PFSK-1 (cell line): ENCODE results near the gene PDE6D.

Source experiments
- FOXP2 ChIP-seq: optimal IDR thresholded peaks from 2 replicates; pipeline ENCODE3; 2011; ENCODE audit warnings: borderline replicate concordance, control low read depth, inconsistent platforms; ENCODE audit not compliant: insufficient read depth; ENCODE audit errors: extremely low read length, extremely low read depth
- POLR2AphosphoS5 ChIP-seq: IDR thresholded peaks from 2 replicates; pipeline ENCODE4 v1.6.1; 2012; ENCODE audit warnings: low read depth, mild to moderate bottlenecking, control low read depth, low read length, moderate library complexity
- SIN3A ChIP-seq: IDR thresholded peaks from 2 replicates; pipeline ENCODE4 v1.6.1; 2012; ENCODE audit warnings: mild to moderate bottlenecking, low read length, moderate library complexity, borderline replicate concordance; ENCODE audit not compliant: insufficient read depth
- TAF1 ChIP-seq: IDR thresholded peaks from 2 replicates; pipeline ENCODE4 v1.6.1; 2012; ENCODE audit warnings: low read length, control low read depth, borderline replicate concordance; ENCODE audit not compliant: insufficient read depth
- TF ChIP-seq, protein P1 (sequence below), 2 experiments: IDR thresholded peaks; 2 replicates each; pipeline versions ENCODE4 v1.6.1 to v1.8.0; 2011 to 2012; ENCODE audit warnings: low read depth in 2 of 2, low read length in 2 of 2, control low read depth in 1 of 2, inconsistent platforms in 1 of 2, mild to moderate bottlenecking in 1 of 2, moderate library complexity in 1 of 2; ENCODE audit not compliant: insufficient read depth in 1 of 2

GRCh38 chr2:231769170-231770136 is 11.6 kb downstream of the PDE6D start:
- TF ChIP-seq, protein P1, sequence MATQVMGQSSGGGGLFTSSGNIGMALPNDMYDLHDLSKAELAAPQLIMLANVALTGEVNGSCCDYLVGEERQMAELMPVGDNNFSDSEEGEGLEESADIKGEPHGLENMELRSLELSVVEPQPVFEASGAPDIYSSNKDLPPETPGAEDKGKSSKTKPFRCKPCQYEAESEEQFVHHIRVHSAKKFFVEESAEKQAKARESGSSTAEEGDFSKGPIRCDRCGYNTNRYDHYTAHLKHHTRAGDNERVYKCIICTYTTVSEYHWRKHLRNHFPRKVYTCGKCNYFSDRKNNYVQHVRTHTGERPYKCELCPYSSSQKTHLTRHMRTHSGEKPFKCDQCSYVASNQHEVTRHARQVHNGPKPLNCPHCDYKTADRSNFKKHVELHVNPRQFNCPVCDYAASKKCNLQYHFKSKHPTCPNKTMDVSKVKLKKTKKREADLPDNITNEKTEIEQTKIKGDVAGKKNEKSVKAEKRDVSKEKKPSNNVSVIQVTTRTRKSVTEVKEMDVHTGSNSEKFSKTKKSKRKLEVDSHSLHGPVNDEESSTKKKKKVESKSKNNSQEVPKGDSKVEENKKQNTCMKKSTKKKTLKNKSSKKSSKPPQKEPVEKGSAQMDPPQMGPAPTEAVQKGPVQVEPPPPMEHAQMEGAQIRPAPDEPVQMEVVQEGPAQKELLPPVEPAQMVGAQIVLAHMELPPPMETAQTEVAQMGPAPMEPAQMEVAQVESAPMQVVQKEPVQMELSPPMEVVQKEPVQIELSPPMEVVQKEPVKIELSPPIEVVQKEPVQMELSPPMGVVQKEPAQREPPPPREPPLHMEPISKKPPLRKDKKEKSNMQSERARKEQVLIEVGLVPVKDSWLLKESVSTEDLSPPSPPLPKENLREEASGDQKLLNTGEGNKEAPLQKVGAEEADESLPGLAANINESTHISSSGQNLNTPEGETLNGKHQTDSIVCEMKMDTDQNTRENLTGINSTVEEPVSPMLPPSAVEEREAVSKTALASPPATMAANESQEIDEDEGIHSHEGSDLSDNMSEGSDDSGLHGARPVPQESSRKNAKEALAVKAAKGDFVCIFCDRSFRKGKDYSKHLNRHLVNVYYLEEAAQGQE (IDR thresholded peaks at IDR 0.05; ENCODE audit: insufficient read depth in 1 of 2, low read depth in 2 of 2, low read length in 2 of 2): no peak
- TF ChIP-seq POLR2AphosphoS5: no peak
- TF ChIP-seq TAF1: no peak
- no peak for TF ChIP-seq SIN3A
- TF ChIP-seq FOXP2: no peak
